MCF 10A (cell line): Measurements from ENCODE around the gene RTKN2. TPM values are rescaled to one million over a fixed set of nuclear protein-coding genes. Genes with fewer than 3 reads are reported as not detected.

ENCODE experiments used
- BruUV-seq: library from RNA; stranded (reverse); fragments of 400-500 nt; replicated peaks from 2 replicates; lab custom pipeline; 2021; lab: Mats Ljungman, UMichigan
- CTCF ChIA-PET: fragments of 300-600 bp; sonication (Branson Sonifier 250); formaldehyde crosslinking; extraction: SDS; loops from one replicate; lab custom pipeline; 2021; ENCODE audit warnings: antibody characterized with exemption, inconsistent platforms; lab: Yijun Ruan, JAX
- POLR2A ChIA-PET: fragments of 300-600, 350-650 bp; sonication (Branson Sonifier 250); formaldehyde crosslinking; extraction: SDS; loops from one replicate; lab custom pipeline; 2020; ENCODE audit warnings: antibody characterized with exemption, inconsistent platforms; lab: Yijun Ruan, JAX
- DNase-seq: peaks from one replicate; pipeline ENCODE4 v3.0.0-alpha.2; 2018; ENCODE audit not compliant: unreplicated experiment
- H3K27ac Mint-ChIP-seq: one replicate; pipeline ENCODE4 v1.8.0; 2022; ENCODE audit warnings: mild to moderate bottlenecking, low read depth, mixed read lengths; ENCODE audit not compliant: unreplicated experiment
- H3K27me3 Mint-ChIP-seq: one replicate; pipeline ENCODE4 v1.8.0; 2022; ENCODE audit warnings: mixed read lengths; ENCODE audit not compliant: insufficient read depth, unreplicated experiment
- H3K36me3 Mint-ChIP-seq: one replicate; pipeline ENCODE4 v1.8.0; 2022; ENCODE audit warnings: mild to moderate bottlenecking, moderate library complexity, mixed read lengths; ENCODE audit not compliant: insufficient read depth, unreplicated experiment
- H3K4me1 Mint-ChIP-seq: one replicate; pipeline ENCODE4 v1.8.0; 2022; ENCODE audit warnings: mixed read lengths; ENCODE audit not compliant: insufficient read depth, unreplicated experiment
- H3K4me3 Mint-ChIP-seq: one replicate; pipeline ENCODE4 v1.8.0; 2022; ENCODE audit warnings: mild to moderate bottlenecking, moderate library complexity, mixed read lengths; ENCODE audit not compliant: unreplicated experiment
- H3K9me3 Mint-ChIP-seq: one replicate; pipeline ENCODE4 v1.8.0; 2022; ENCODE audit warnings: mixed read lengths; ENCODE audit not compliant: unreplicated experiment
- intact Hi-C: fragments of 100-400 bp; cut with micrococcal nuclease; formaldehyde crosslinking; loops from 2 replicates; pipeline ENCODE4 v1.14.1; 2022
- total RNA-seq: library from RNA; stranded (reverse); gene quantifications from 2 replicates; pipeline ENCODE4 v1.2.3, GENCODE V29; 2022
- TF ChIP-seq, protein P1 (sequence below): fragments of 200-600 bp; IDR thresholded peaks from one replicate; pipeline ENCODE4 v1.8.0; 2022; ENCODE audit warnings: antibody characterized with exemption, mild to moderate bottlenecking; ENCODE audit not compliant: unreplicated experiment

The RTKN2 gene
- total RNA-seq, 1 experiment from 2014 or later: 2.6 TPM

DNA sequence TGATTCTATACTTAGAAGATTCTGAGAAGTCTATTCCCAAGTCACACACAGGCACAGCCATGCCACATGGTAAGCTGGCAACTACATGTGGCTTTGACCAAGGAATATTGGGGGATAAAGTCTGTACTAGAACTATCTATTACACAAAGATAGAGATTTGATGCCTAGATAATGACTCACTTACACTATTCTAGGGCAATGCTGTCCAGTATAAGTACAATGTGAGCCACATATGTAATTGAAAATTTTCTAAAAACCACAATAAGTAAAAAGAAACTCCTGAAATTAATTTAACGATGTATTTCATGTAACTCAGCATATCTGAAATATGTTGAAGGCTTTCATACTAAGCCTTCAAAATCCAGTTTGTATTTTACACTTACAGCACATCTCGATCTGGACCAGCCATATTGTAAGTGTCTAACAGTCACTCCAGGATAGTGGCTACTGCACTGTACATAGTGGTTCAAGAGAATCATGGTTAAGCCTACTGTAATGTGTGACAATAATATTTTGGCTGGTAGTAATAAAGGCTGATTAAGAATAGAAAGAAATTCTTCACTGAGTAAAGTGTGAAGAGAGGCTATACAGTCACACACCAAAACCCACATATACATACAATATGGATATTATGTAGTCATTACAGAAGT, 62.8 kb downstream of the RTKN2 start:
- H3K27me3 Mint-ChIP-seq: no peaks in the 10 kb centered on the region
- ChIA-PET CTCF (interaction anchor here (0.6 kb wide), 1 partner anchor 966 kb away, joined by 3 read pairs; no protein-coding TSS in a partner anchor), POLR2A (no interaction called here)
- H3K9me3 Mint-ChIP-seq: no peaks in the 10 kb centered on the region
- intact Hi-C loops: no loop called here
- H3K4me3 Mint-ChIP-seq: no peak overlapping the region
- H3K36me3 Mint-ChIP-seq: no peaks in the 10 kb centered on the region
- H3K27ac Mint-ChIP-seq: no peak overlapping the region
- H3K4me1 Mint-ChIP-seq: no peaks in the 10 kb centered on the region
- BruUV-seq: no TSS peak
- TF ChIP-seq, protein P1, sequence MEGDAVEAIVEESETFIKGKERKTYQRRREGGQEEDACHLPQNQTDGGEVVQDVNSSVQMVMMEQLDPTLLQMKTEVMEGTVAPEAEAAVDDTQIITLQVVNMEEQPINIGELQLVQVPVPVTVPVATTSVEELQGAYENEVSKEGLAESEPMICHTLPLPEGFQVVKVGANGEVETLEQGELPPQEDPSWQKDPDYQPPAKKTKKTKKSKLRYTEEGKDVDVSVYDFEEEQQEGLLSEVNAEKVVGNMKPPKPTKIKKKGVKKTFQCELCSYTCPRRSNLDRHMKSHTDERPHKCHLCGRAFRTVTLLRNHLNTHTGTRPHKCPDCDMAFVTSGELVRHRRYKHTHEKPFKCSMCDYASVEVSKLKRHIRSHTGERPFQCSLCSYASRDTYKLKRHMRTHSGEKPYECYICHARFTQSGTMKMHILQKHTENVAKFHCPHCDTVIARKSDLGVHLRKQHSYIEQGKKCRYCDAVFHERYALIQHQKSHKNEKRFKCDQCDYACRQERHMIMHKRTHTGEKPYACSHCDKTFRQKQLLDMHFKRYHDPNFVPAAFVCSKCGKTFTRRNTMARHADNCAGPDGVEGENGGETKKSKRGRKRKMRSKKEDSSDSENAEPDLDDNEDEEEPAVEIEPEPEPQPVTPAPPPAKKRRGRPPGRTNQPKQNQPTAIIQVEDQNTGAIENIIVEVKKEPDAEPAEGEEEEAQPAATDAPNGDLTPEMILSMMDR: no peak
- no peak for DNase-seq

DNA sequence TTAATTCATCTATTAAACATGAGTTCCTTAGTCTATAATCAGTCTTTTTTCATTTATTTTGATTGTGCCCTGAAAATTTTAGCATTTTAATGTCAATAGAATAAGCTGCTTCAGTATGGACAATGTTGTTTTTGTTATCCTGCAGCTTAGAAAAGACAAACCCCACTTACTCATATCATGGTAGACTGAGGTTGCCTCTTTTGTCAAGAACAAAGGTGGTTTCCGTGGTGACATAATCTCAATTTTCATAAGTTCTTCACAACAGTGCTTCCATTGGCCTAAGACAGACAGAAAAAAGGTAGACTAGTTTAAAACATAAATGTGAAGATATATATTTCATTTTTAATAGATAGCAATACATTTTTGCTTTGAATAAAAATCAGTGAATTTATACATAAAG, 69.1 kb downstream of the RTKN2 start:
- Mint-ChIP-seq H3K27ac (no peak overlapping the region), H3K27me3 (no peaks in the 10 kb centered on the region), H3K36me3 (no peaks in the 10 kb centered on the region), H3K4me1 (peaks cover 7% of the 10 kb centered on the region), H3K9me3 (no peaks in the 10 kb centered on the region), H3K4me3 (no peak overlapping the region)
- intact Hi-C loops: no loop called here
- DNase-seq: no peak
- BruUV-seq: no TSS peak
- CTCF ChIA-PET: interaction anchor here (0.6 kb wide), 1 partner anchor 677 kb away, joined by 3 read pairs; no protein-coding TSS in a partner anchor
- POLR2A ChIA-PET: no interaction called here
- TF ChIP-seq, protein P1: no peak

DNA sequence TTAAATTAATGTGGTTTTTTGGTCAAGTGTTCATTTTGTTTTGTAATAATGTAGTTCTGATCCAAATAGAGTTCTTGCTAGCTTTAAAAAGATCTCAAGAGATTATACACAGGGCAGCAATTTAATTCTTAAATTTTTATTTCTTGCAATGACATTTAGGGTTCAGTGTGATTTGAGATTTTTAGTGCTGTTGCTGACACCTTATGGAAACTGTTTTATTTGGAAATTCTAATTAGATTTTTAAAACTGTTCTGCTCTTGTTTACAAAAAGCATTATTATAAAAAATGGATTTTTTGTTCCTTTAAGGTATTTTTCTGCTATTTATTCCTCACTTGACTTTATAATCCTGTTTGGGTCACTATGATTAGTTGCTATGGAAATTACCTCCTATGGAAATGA, 72.1 kb downstream of the RTKN2 start:
- Mint-ChIP-seq H3K27me3 (no peaks in the 10 kb centered on the region), H3K36me3 (no peaks in the 10 kb centered on the region), H3K4me3 (no peak overlapping the region), H3K4me1 (peaks cover 7% of the 10 kb centered on the region), H3K27ac (no peak overlapping the region), H3K9me3 (no peaks in the 10 kb centered on the region)
- no TSS peak for BruUV-seq
- TF ChIP-seq, protein P1: no peak
- DNase-seq: no peak
- ChIA-PET CTCF (interaction anchor here (0.6 kb wide), 1 partner anchor 760 kb away, joined by 3 read pairs; no protein-coding TSS in a partner anchor), POLR2A (interaction anchor here (0.7 kb wide), 1 partner anchor 158 kb away, joined by 3 read pairs; no protein-coding TSS in a partner anchor)
- intact Hi-C loops: no loop called here

DNA sequence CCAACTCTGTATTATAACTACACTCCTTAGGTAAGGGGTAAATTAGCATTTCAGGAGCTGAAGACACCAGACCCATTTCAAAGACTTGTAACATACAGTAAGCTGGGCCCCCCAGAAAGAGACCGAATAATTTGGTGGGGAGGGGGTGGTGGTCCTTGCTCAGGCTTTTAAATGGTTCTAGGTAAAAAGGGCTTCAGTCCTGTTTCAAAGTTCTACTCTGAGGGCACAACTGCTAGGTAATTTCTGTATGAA, 73.0 kb downstream of the RTKN2 start:
- POLR2A ChIA-PET: no interaction called here

More for the DNA sequence above, 73.0 kb downstream of the RTKN2 start:
- TF ChIP-seq, protein P1: no peak
- BruUV-seq: no TSS peak
- Mint-ChIP-seq H3K4me1 (peaks cover 7% of the 10 kb centered on the region), H3K4me3 (no peak overlapping the region), H3K27me3 (no peaks in the 10 kb centered on the region), H3K36me3 (no peaks in the 10 kb centered on the region), H3K9me3 (no peaks in the 10 kb centered on the region), H3K27ac (no peak overlapping the region)
- CTCF ChIA-PET: interaction anchor here (0.6 kb wide), 1 partner anchor 1074 kb away, joined by 4 read pairs; no protein-coding TSS in a partner anchor
- DNase-seq: no peak
- intact Hi-C loops: loop anchor here (1.0 kb wide), 1 partner anchor 157 kb away; no protein-coding TSS in a partner anchor
